H1 (cell line): Measurements from ENCODE around the gene C18orf63. TPM values are rescaled to one million over a fixed set of nuclear protein-coding genes. Genes with fewer than 3 reads are reported as not detected.

Experiments used
- GTF2F1 ChIP-seq: IDR thresholded peaks from 2 replicates; pipeline ENCODE4 v1.6.1; 2012; ENCODE audit warnings: low read depth, low read length, improper control_type of control experiment, borderline replicate concordance
- polyA plus RNA-seq, 7 experiments: library from polyadenylated mRNA; depleted of rRNA in 3 of 7; stranded (reverse) in 5 of 7; unstranded in 2 of 7; fragments of >200 nt in 5 of 7; fragments of 200-250 nt in 2 of 7; gene quantifications; 1 replicate in 5 of 7; 2 replicates in 1 of 7; 4 replicates in 1 of 7; pipeline versions ENCODE4 v1.2.1 to v1.2.3, GENCODE V29; 2011 to 2013; ENCODE audit warnings: missing spikeins in 2 of 7, mixed read lengths in 2 of 7
- total RNA-seq: library from RNA; stranded (reverse); fragmentation: NEBNext Ultra II Directional; extraction: Animal tissue kit (Norgen Biotek cat#: 25700); gene quantifications from 2 replicates; pipeline ENCODE4 v1.2.1, GENCODE V29; 2021

Gene C18orf63
- total and polyA plus RNA-seq, 2 of the 8 experiments (the other 6 are each of a cell fraction or from before 2014, with no cell fraction given): not detected

DNA sequence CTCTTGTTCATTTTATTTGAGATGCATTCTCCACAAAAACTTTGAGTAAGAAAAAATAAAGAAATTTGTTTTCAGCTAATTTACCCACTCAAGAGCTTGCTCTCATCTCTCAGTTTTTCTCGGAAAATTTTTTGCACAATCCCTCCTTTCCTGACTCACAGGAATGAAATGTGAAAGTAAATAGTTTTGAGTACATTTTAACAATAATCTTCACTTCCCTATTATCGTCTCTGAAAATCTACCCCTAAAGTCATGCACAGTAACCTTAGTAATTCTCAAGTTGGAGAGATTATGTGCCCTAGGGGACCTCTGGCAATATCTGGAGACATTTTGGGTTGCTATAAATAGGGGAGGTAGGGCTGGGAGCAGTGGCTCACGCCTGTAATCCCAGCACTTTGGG, 26.5 kb upstream of the C18orf63 start (continued):
- TF ChIP-seq GTF2F1: no peak
